Measurements from ENCODE around the gene BRICD5.

- TF ChIP-seq EZH2phosphoT487 (IDR thresholded peaks at IDR 0.05; ENCODE audit: insufficient read depth, low read depth) (no peak), EZH2 (IDR thresholded peaks at IDR 0.05; ENCODE audit: insufficient read depth, poor library complexity, severe bottlenecking) (no peak)
These were observed 11.6 kb downstream of the BRICD5 start for GRCh38 chr16:2199095-2199494.
